Stomach smooth muscle (tissue), 2 donors: Measurements from ENCODE around the gene MYO19.
A peak's percentile ranks its signal among the peaks of the same experiment; 100 is the strongest.

Experiments
- H3K27ac ChIP-seq: one replicate; pipeline ENCODE4 v1.7.0; 2013; ENCODE audit warnings: mild to moderate bottlenecking, low read length, inconsistent platforms
- H3K27me3 ChIP-seq, 2 donors: one replicate each; pipeline ENCODE4 v1.7.0; 2013; ENCODE audit warnings: low read length in 2 of 2; ENCODE audit not compliant: insufficient read depth in 2 of 2, control insufficient read depth in 1 of 2
- H3K36me3 ChIP-seq, 2 donors: one replicate each; pipeline ENCODE4 v1.7.0; 2013; ENCODE audit warnings: low read length in 2 of 2; ENCODE audit not compliant: control insufficient read depth in 2 of 2, insufficient read depth in 2 of 2
- H3K4me1 ChIP-seq: one replicate; pipeline ENCODE4 v1.7.0; 2013; ENCODE audit warnings: low read length; ENCODE audit not compliant: control insufficient read depth, insufficient read depth
- H3K4me3 ChIP-seq, 2 donors: one replicate each; pipeline ENCODE4 v1.7.0; 2013; ENCODE audit warnings: low read length in 2 of 2
- H3K9ac ChIP-seq, 2 donors: one replicate each; pipeline ENCODE4 v1.7.0; 2013; ENCODE audit warnings: low read length in 2 of 2, mild to moderate bottlenecking in 1 of 2
- H3K9me3 ChIP-seq, 2 donors: one replicate each; pipeline ENCODE4 v1.7.0; 2013; ENCODE audit warnings: low read length in 2 of 2; ENCODE audit not compliant: control insufficient read depth in 2 of 2
- donor health status: healthy.
- donor health status: Pancreatic carcinoma.

Gene MYO19

DNA sequence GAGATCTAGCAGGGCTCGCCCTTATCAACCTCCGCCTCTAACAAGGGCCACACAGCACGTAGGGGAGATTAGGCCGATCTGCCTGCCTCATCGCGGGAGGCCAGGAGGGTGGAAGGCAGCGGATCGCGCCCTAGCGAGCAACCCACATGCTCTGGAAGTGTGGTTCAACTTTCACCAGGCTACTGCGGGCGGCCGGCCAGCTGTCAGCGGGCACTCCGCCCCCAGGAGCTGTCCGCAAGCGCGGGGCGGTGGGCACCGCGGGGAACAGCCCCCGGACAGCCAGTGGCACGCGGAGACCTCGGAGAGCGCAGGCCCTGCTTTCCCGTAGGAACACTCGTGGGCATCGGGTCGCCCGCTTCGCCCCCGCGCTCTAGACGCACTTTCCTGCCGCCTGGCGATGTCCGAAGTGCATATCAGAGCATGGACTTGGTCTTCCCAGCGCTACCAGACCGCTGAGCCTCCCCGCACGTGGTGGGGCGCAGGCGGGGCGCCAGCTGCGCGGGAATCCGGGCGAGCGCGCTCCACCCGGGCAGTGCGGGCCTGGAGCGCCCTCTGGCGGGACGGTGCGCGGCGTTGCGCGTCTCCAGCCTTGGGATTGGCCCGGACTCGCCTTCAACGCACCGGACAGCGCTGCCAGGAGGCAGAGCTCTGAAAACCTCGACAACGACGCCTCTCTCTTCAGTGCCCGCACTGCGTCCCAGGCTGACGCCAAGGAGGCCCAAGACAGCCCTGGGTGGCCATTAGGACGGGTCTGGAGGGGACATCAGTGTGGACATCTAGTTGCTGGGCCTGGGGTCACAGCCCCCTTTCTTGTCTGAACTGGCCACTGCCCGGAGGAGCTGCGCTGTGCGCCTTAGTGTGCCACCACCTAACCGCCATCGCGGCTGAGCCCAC lies 51.8 kb downstream of the MYO19 start:
- Histone ChIP-seq H3K9me3 (no peaks in the 10 kb centered on the region), H3K4me1 (peaks cover 35% of the 10 kb centered on the region), H3K27ac (no peak overlapping the region), H3K4me3 (peak overlapping the region; percentile 58 to 74), H3K9ac (peak overlapping the region; percentile 45 to 58), H3K36me3 (no peaks in the 10 kb centered on the region), H3K27me3 (peaks cover 0 to 7% of the 10 kb centered on the region in 2 donors)

GRCh38 chr17:36481829-36482228 lies 52.8 kb downstream of the MYO19 start:
- H3K4me1 ChIP-seq: peaks cover 25% of the 10 kb centered on the region
- no peak overlapping the region for H3K4me3 ChIP-seq
- H3K36me3 ChIP-seq: no peaks in the 10 kb centered on the region
- no peak overlapping the region for H3K27ac ChIP-seq
- peaks cover 0 to 7% of the 10 kb centered on the region in 2 donors for H3K27me3 ChIP-seq
- H3K9me3 ChIP-seq: no peaks in the 10 kb centered on the region
- H3K9ac ChIP-seq: no peak overlapping the region

DNA sequence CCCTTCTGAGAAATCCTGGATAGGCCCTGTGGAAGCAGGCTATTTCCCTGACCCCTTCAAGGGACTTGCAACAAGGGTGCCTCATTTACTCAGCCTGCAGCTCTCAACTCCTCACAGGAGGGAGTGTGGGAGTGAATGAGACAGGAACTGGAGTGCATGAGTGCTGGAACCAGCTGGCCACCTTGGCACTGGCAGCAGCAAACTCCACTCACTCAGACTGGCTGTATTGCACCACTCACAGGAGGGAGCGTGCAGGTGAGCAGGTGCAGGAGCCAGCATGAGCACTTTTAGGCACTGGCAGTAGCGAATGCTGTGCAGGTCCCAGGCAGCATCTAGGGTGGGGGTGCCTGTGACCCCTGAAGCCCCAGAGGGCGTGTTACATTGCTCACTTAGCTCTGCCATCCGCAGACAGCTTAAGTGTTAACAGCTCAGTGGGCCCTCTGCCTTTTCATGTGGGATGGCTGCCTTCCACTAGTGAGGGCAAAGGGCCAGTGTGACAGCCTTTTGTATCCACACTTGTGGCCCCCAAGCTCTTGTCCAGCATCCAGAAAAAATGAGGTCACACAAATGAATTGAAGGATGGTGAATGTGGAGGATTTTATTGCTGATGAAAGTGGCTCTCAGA lies 59.2 kb downstream of the MYO19 start:
- Histone ChIP-seq H3K36me3 (no peaks in the 10 kb centered on the region), H3K27me3 (peaks cover 0 to 9% of the 10 kb centered on the region in 2 donors), H3K4me3 (no peak overlapping the region), H3K27ac (no peak overlapping the region), H3K9ac (no peak overlapping the region), H3K9me3 (no peaks in the 10 kb centered on the region), H3K4me1 (no peaks in the 10 kb centered on the region)

GRCh38 chr17:36474571-36474970 lies 60.1 kb downstream of the MYO19 start:
- no peaks in the 10 kb centered on the region for H3K9me3 ChIP-seq
- no peak overlapping the region for H3K27ac ChIP-seq
- H3K4me3 ChIP-seq: no peak overlapping the region
- no peaks in the 10 kb centered on the region for H3K4me1 ChIP-seq
- H3K27me3 ChIP-seq: peaks cover 0 to 9% of the 10 kb centered on the region in 2 donors
- H3K9ac ChIP-seq: no peak overlapping the region
- no peaks in the 10 kb centered on the region for H3K36me3 ChIP-seq

DNA sequence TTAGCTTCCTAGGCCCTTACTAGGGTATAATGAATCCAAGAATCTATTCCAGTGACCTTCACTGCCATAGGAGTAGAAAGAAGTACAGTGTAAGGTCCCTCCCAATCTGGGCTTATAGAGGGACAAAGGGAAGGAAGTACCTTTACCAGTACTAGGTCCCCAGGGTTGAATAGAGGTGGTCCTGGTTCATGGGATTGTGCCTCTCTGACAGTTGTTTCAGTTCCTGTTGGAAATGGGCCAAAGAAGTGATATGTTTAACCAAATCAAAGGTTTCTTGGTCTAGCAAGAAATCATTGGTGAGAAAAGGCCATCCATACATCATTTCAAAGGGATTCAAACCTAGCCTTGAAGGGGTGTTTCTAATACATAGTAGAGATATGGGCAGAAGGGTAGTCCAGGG lies 64.2 kb downstream of the MYO19 start:
- H3K4me1 ChIP-seq: no peaks in the 10 kb centered on the region
- H3K27ac ChIP-seq: no peak overlapping the region
- H3K4me3 ChIP-seq: no peak overlapping the region
- H3K27me3 ChIP-seq: peaks cover 7 to 22% of the 10 kb centered on the region in 2 donors
- H3K36me3 ChIP-seq: no peaks in the 10 kb centered on the region
- H3K9me3 ChIP-seq: no peaks in the 10 kb centered on the region
- no peak overlapping the region for H3K9ac ChIP-seq

DNA sequence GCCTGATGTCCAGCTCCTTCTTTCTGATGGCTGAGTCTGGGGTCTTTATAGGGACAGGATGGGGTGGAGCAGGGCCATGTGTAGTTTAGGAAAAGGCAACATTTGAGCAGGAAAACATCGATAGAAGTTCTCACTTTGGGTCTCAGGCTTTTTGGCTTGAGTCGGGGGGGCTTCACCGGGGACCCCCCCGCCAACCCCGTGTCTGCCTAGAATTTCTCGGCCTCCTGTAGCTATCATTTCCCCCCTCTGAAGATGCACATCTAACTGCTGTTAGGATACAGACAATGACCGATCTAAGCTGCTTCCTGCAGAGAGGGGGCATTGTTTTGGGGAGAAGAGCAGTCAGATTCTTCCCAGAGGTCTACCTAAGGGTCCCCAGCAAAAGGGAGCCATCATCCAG lies 64.9 kb downstream of the MYO19 start:
- Histone ChIP-seq H3K4me3 (no peak overlapping the region), H3K27me3 (peaks cover 14 to 24% of the 10 kb centered on the region in 2 donors), H3K36me3 (no peaks in the 10 kb centered on the region), H3K27ac (no peak overlapping the region), H3K9ac (no peak overlapping the region), H3K9me3 (no peaks in the 10 kb centered on the region), H3K4me1 (no peaks in the 10 kb centered on the region)

- H3K36me3 ChIP-seq: no peaks in the 10 kb centered on the region
- no peak overlapping the region for H3K9ac ChIP-seq
- H3K27ac ChIP-seq: no peak overlapping the region
- H3K9me3 ChIP-seq: no peaks in the 10 kb centered on the region
- H3K4me1 ChIP-seq: no peaks in the 10 kb centered on the region
- peaks cover 20 to 26% of the 10 kb centered on the region in 2 donors for H3K27me3 ChIP-seq
- H3K4me3 ChIP-seq: no peak overlapping the region
These were observed 65.6 kb downstream of the MYO19 start for GRCh38 chr17:36468903-36469635.

DNA sequence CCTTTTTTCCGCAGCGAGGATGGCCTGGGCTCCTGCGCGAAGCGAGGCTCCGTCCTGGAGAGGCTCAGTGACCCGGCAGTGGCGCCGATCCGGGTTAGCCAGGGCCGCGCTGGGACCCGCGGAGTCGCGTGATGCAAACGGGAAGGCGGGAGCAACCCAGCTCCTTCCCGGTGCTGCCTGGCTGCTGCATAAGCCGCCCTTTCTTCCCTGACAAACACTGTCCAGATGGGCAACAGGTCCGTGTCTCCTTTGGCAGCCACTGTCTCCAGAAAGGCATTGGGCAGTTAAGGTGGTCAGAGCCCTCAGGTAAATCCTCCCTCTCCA lies 69.9 kb downstream of the MYO19 start:
- no peak overlapping the region for H3K4me3 ChIP-seq

GRCh38 chr17:36463916-36464764 lies 70.5 kb downstream of the MYO19 start:
- Histone ChIP-seq H3K4me3 (no peak overlapping the region), H3K36me3 (no peaks in the 10 kb centered on the region), H3K9me3 (no peaks in the 10 kb centered on the region), H3K27ac (no peak overlapping the region), H3K9ac (no peak overlapping the region), H3K4me1 (no peaks in the 10 kb centered on the region), H3K27me3 (peaks cover 25 to 35% of the 10 kb centered on the region in 2 donors)

More for the DNA sequence above, 69.9 kb downstream of the MYO19 start:
- Histone ChIP-seq H3K36me3 (no peaks in the 10 kb centered on the region), H3K4me1 (no peaks in the 10 kb centered on the region), H3K9ac (no peak overlapping the region), H3K27ac (no peak overlapping the region), H3K9me3 (no peaks in the 10 kb centered on the region), H3K27me3 (peaks cover 28 to 33% of the 10 kb centered on the region in 2 donors)
